Measurements from ENCODE around the gene IGFL4.

The IGFL4 gene

GRCh38 chr19:45998834-45999233 is 42.0 kb downstream of the IGFL4 start:
- no peak overlapping the region for H3K4me3 ChIP-seq (ENCODE audit: low read depth, low read length)
- ChIA-PET POLR2A (no interaction called here), CTCF (interaction anchor here (0.5 to 4.8 kb wide), 9 partner anchors 11 to 349 kb away, joined by 3 to 32 read pairs (median 3); no protein-coding TSS in a partner anchor)
- DNase-seq (ENCODE audit: low read depth, low spot score) = no peak
- TF ChIP-seq CTCF (IDR thresholded peaks at IDR 0.05; ENCODE audit: insufficient read depth, low read length, missing control alignments) = no peak

- no peak overlapping the region for H3K4me3 ChIP-seq (ENCODE audit: low read depth, low read length)
- ChIA-PET POLR2A (no interaction called here), CTCF (interaction anchor here (1.4 to 2.7 kb wide), 3 partner anchors 13 to 31 kb away, joined by 4 to 24 read pairs (median 9); no protein-coding TSS in a partner anchor)
- no peak for TF ChIP-seq CTCF (IDR thresholded peaks at IDR 0.05; ENCODE audit: insufficient read depth, low read length, missing control alignments)
- DNase-seq (ENCODE audit: low read depth, low spot score) = no peak
These were observed 43.9 kb downstream of the IGFL4 start for GRCh38 chr19:45996933-45997332.

GRCh38 chr19:45995715-45996385 is 45.0 kb downstream of the IGFL4 start:
- POLR2A ChIA-PET = interaction anchor here (0.6 to 0.9 kb wide), 4 partner anchors 30 to 134 kb away, joined by 3 to 8 read pairs (median 4); partner anchors contain the start of gene MYPOP
- no peak for TF ChIP-seq CTCF (IDR thresholded peaks at IDR 0.05; ENCODE audit: insufficient read depth, low read length, missing control alignments)
- CTCF ChIA-PET = interaction anchor here (0.9 to 2.7 kb wide), 4 partner anchors 10 to 33 kb away, joined by 3 to 24 read pairs (median 8); no protein-coding TSS in a partner anchor
- H3K4me3 ChIP-seq (ENCODE audit: low read depth, low read length) = peak overlapping the region; percentile 89
- DNase-seq (ENCODE audit: low read depth, low spot score) = no peak

DNA sequence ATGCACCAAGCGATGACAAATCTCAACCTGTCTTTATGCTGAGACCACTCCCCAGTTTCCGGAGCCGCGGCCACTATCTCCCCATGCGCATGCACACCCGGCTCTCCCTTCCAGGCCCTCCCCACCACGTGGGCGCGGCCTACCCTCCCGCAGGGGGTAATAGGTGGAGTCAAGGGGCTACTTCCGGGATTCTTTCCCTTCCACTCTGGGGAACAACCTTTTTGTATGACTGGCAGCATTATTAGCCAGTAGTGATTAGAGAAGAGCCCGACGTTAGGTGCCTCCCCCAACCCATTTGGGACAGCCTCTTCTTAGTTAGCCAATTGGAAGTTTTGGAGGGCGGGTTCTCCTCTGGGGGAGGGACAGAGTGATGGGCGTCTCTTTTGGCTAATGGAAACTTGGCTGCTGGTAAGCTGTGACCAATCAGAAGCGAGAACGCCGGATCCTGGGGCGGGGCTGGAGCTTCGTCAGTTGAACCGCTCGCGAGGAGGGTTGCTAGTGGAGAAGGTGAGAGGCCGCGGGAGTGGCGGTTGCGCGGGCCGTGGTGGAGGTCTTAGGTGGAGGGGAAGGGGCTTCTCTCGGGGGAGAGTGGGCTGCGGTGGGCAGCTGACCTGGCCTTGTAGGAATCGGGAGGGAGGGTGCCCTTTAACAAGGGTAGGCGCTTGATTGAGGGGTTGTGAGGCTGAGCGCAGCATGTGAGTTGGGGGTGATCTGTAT is 45.6 kb downstream of the IGFL4 start, which contains the start of gene CCDC61:
CCDC61 (plus strand) TSS at position 470 of the 717 bp plus-strand sequence. CDS start 7,552 bp downstream, outside the sequence.
- H3K4me3 ChIP-seq (ENCODE audit: low read depth, low read length) = peak within 1 kb of the TSS; percentile 89
- TF ChIP-seq CTCF (IDR thresholded peaks at IDR 0.05; ENCODE audit: insufficient read depth, low read length, missing control alignments) = no peak
- ChIA-PET CTCF (interaction anchor here (0.7 to 2.7 kb wide), 6 partner anchors 9 to 88 kb away, joined by 3 to 24 read pairs (median 6); no protein-coding TSS in a partner anchor), POLR2A (interaction anchor here (0.8 to 1.2 kb wide), 4 partner anchors 31 to 133 kb away, joined by 3 to 4 read pairs (median 3); partner anchors contain the start of gene MYPOP)
- peak; percentile 97 for DNase-seq (ENCODE audit: low read depth, low spot score)

DNA sequence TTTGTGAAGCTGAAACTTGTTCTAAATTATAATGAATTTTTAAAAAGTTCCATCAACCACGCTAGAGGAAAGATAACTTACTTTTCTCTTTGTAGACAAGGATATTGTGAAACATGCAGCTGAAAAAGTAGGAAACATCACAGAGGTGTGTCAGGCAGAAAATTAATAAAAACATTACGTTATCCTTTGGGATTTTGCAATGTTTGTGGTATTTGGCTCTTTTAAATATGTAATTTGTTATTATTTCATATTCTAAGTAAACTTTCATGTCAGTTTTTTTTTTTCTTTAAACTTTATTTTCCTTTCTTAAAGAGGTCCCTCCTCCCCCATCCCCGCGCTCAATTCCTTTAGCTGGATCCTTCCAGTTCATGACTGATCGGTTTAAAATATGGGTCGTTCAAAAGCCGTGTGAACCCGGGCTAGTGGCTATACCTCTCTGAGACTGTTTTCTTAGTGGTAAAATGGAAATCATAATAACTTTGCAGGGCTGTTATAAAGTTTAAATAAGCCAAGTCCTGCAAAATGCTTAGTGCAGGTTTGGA is 46.3 kb downstream of the IGFL4 start:
- no peak for DNase-seq (ENCODE audit: low read depth, low spot score)
- POLR2A ChIA-PET = interaction anchor here (0.9 to 1.2 kb wide), 3 partner anchors 31 to 92 kb away, joined by 3 to 4 read pairs (median 3); partner anchors contain the start of gene MYPOP
- CTCF ChIA-PET = interaction anchor here (0.7 to 2.7 kb wide), 7 partner anchors 9 to 286 kb away, joined by 3 to 24 read pairs (median 3); no protein-coding TSS in a partner anchor
- H3K4me3 ChIP-seq (ENCODE audit: low read depth, low read length) = peak overlapping the region; percentile 64
- no peak for TF ChIP-seq CTCF (IDR thresholded peaks at IDR 0.05; ENCODE audit: insufficient read depth, low read length, missing control alignments)
